ENCODE data around the gene CEBPA.
"Not testable (repeated sequence)": the region's sequence is repeated elsewhere in the genome, so short reads cannot be mapped to it uniquely, and the experiment has no call there.

CEBPA gene

GRCh38 chr19:33300894-33301143 lies 1.5 kb downstream of the CEBPA start:
- DNase-seq (ENCODE audit: low read depth, low spot score) = no peak

GRCh38 chr19:33300009-33300893 lies 2.1 kb downstream of the CEBPA start:
- no peak for DNase-seq (ENCODE audit: low read depth, low spot score)

DNA sequence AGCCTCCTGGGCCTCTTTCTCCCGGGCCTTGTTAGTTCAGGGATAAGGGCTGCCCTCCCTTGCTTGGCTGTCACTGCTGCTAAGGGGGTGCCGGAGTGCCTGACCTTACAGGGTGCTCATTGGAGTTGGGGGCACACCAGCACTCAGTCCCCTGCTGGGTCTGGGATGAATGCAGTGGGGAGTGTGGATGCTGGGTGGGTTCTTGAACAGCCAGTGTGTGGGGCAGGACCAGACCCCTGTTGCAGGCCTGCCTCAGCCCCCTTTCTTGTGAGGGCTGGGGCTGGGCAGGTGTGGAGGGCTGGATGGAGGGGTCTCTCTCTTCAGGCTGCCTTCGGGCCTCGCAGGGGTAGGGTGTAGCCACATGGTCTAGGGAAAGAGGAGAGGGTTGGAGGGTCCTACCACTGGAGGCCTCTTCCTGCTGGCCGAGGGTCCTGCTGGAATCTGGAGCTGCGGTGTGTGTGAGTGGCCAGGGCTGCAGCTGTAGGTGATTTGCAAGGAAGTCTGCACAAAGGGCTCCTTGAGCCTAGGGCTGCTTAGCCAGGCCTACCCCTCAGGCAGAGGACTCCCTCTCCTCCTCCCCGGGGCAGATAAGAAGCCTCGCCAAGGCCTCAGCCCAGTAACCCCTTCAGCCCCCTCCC lies 3.2 kb downstream of the CEBPA start:
- no peak for DNase-seq (ENCODE audit: low read depth, low spot score)

DNA sequence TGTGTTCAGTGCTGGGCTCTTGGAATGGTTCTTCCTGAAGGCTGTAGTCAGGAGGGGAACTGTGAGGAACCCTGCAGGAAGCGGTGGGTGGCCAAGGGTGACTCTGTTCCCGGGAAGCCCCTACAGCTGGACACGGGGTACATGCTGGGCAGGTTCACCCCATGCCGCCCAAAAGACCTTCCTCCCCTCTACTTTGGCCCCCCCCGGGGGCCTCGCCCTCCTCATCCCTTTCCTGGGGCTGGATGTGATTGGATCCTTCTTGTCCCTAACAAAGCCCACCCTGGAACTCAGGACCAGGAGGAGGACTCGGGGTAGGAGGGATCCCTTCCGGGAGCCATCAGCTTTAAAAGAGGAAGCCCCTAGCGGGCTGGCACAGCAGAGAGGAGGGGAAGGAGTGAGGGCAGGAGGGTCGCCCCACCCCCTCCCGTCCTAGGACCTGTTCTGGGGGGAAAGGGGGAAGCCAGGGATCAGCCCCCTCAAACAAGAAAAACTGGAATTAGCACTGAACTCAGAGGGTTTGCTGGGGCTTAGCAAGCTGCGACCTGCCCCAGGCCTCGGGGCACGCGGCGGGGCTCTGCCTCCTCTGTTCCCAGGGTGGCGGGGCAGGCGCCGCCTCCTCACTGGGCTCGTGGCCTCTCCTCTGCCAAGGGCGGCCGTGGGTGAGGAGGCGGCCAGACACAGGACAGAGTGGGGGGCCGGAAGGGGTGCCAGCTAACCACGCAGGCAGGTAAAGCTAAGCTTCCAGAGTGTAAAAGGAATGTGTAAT lies 4.0 kb downstream of the CEBPA start:
- DNase-seq (ENCODE audit: low read depth, low spot score) = no peak

- no peak for DNase-seq (ENCODE audit: low read depth, low spot score)
Measured at GRCh38 chr19:33297401-33298145, 4.8 kb downstream of the CEBPA start.

GRCh38 chr19:33296488-33296971 lies 5.8 kb downstream of the CEBPA start:
- no peak for DNase-seq (ENCODE audit: low read depth, low spot score)

- no peak for DNase-seq (ENCODE audit: low read depth, low spot score)
Measured at GRCh38 chr19:33295621-33296487, 6.5 kb downstream of the CEBPA start.

- DNase-seq (ENCODE audit: low read depth, low spot score) = not testable (repeated sequence)
Measured at GRCh38 chr19:33295046-33295445, 7.3 kb downstream of the CEBPA start.

DNA sequence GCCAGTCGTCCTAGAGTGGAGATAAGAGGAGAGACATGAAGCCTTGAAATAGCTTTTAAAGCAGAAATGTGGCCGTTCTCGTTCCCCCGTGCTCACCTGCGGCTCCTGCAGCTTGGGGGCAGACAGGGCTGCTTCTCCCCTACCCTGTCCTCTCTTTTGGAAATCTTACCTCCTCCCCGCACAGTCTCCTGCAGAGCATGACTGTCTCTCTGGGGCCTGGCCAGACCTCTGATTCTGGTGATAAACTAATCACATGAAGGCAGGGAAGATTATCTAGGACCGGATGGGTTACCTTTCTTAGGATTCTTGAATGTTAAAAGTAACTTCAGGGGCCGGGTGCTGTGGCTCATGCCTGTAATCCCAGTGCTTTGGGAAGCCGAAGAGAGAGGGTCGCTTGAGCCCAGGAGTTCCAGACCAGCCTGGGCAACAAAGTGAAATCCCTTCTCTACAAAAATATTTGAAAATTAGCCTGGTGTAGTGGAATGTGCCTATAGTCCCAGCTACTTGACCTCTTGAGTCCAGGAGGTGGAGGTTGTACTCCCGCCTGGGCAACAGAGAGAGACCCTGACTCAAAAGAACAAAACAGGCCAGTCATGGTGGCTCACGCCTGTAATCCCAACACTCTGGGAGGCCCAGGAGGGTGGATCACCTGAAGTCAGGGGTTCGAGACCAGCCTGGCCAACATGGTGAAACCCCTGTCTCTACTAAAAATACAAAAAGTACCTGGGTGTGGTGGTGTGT lies 8.1 kb downstream of the CEBPA start:
- DNase-seq (ENCODE audit: low read depth, low spot score) = no peak

- peak; percentile 42 for DNase-seq (ENCODE audit: low read depth, low spot score)
Measured at GRCh38 chr19:33293255-33294057, 8.9 kb downstream of the CEBPA start.

- DNase-seq (ENCODE audit: low read depth, low spot score) = no peak
Measured at GRCh38 chr19:33292595-33293254, 9.6 kb downstream of the CEBPA start.

DNA sequence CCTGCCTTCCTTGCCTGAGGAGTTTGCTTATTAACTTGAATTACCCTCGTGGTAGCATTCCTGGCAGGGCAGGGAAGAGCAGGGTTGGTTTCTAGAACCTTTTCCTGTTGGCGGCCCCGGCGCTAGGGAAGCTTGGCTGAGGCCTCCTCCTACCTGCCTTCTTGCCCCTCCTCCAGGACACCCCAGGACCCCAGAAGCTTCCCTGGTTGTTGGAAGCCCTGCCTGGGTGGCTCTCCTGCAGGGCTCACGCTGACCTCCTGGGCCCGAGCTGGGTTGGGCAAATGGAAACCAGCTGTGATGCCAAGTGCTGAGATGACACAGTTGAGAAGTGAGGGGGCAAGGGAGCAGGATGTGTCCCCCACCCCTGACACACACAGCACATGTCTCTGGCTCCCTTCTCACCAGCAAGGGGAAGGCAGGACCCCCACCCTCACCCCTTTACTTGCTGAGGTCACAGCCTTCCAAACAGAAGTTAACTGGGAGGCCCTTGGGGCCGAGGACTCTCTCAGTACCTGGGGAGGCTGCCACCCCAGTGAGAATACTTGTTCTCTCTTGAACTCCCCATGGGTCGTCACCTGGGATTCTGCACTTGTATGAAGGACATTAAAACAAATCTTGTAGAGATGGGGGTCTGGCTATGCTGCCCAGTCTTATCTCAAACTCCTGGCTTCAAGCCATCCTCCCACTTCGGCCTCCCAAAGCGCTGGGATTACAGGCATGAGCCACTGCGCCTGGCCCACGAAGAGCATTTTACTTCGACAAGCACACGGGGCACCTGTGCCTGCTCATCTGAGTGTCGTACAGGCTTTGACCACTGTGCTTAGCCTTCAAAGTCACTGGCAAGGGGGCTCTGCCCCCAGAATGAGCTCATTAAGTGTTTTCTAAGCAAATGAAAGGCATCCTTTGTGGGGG lies 10.5 kb downstream of the CEBPA start:
- no peak for DNase-seq (ENCODE audit: low read depth, low spot score)

- DNase-seq (ENCODE audit: low read depth, low spot score) = peak; percentile 19
Measured at GRCh38 chr19:33290956-33291622, 11.2 kb downstream of the CEBPA start.

- DNase-seq (ENCODE audit: low read depth, low spot score) = no peak
Measured at GRCh38 chr19:33290082-33290815, 12.1 kb downstream of the CEBPA start.

DNA sequence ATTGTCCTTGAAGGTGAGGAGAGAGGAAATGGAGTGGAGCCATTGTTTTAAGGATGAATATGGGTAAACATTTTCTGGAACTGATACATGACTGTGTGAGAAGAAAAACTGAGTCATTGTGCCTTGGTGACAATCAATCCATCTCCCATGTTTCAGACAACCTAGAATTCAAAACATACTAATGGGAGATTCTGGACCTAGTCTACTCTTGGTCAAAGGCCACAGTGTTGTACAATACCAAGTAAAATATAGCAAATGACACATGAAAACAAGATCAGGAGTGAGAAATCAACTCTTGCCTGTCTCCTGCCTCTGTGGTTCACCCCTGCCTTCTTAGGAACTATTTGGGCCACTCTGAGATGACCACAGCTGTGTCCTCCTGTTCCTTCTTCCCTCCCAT lies 13.1 kb downstream of the CEBPA start:
- no peak for DNase-seq (ENCODE audit: low read depth, low spot score)

DNA sequence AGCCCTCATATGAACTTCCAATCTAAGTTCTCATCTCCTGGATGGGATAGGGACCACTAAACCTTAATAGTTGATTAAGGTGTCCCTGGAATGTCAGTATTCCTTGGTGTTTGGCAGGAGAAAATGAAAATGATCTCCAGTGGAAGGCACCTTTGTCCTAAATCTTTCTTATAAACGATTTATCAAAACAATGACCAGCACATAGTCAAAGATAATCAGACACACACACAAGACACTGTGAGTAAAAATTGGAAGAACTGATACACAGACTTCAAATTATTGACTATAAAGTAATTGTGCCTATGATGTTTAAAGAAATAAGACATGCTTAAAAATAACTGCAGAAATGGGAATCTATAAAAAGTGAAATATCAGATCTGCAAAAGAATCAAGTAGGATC lies 13.7 kb downstream of the CEBPA start:
- DNase-seq (ENCODE audit: low read depth, low spot score) = no peak

Data from astrocyte of the hippocampus (primary cell).